Omental fat pad (tissue), 4 donors: ENCODE measurements around the gene PTPRG. TPM values are rescaled to one million over a fixed set of nuclear protein-coding genes. Genes with fewer than 3 reads are reported as not detected.

Experiments
- ATAC-seq: fragments of 150-250 bp; one replicate; pipeline ENCODE4 v1.9.1; 2016; ENCODE audit warnings: mild to moderate bottlenecking, moderate library complexity; ENCODE audit not compliant: low FRiP score
- DNase-seq: peaks from one replicate; pipeline ENCODE4 v3.0.0-alpha.2; 2019; ENCODE audit warnings: low spot score
- total RNA-seq, 4 donors: library from RNA; depleted of rRNA; stranded (reverse); fragments of >200 nt; gene quantifications; one replicate each; pipeline ENCODE4 v1.1.0, GENCODE V29; 2016
- TF ChIP-seq, protein P1 (sequence below), 3 donors: fragments of 450-650 bp; IDR thresholded peaks; one replicate each; pipeline ENCODE4 v1.5.1; 2016 to 2017; ENCODE audit warnings: antibody characterized with exemption in 3 of 3, mild to moderate bottlenecking in 3 of 3, moderate library complexity in 2 of 3

PTPRG gene
- total RNA-seq, 4 donors from 2014 or later, result 90.0 to 172 (median 104) TPM

- ATAC-seq (no peak), DNase-seq (no peak)
- TF ChIP-seq, protein P1, sequence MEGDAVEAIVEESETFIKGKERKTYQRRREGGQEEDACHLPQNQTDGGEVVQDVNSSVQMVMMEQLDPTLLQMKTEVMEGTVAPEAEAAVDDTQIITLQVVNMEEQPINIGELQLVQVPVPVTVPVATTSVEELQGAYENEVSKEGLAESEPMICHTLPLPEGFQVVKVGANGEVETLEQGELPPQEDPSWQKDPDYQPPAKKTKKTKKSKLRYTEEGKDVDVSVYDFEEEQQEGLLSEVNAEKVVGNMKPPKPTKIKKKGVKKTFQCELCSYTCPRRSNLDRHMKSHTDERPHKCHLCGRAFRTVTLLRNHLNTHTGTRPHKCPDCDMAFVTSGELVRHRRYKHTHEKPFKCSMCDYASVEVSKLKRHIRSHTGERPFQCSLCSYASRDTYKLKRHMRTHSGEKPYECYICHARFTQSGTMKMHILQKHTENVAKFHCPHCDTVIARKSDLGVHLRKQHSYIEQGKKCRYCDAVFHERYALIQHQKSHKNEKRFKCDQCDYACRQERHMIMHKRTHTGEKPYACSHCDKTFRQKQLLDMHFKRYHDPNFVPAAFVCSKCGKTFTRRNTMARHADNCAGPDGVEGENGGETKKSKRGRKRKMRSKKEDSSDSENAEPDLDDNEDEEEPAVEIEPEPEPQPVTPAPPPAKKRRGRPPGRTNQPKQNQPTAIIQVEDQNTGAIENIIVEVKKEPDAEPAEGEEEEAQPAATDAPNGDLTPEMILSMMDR (IDR thresholded peaks at IDR 0.05), result no peak
Observed at GRCh38 chr3:61908382-61908781, 347.0 kb downstream of the PTPRG start.

- no peak for ATAC-seq
- TF ChIP-seq, protein P1 (IDR thresholded peaks at IDR 0.05), result no peak
- DNase-seq, result no peak
Observed at GRCh38 chr3:61910732-61911131, 349.4 kb downstream of the PTPRG start.

GRCh38 chr3:61912158-61912557 is 350.8 kb downstream of the PTPRG start:
- TF ChIP-seq, protein P1 (IDR thresholded peaks at IDR 0.05), result no peak

GRCh38 chr3:61913701-61914100 is 352.3 kb downstream of the PTPRG start:
- ATAC-seq (no peak), DNase-seq (no peak)
- TF ChIP-seq, protein P1 (IDR thresholded peaks at IDR 0.05), result no peak

More at GRCh38 chr3:61912158-61912557, 350.8 kb downstream of the PTPRG start:
- ATAC-seq (no peak), DNase-seq (no peak)

DNA sequence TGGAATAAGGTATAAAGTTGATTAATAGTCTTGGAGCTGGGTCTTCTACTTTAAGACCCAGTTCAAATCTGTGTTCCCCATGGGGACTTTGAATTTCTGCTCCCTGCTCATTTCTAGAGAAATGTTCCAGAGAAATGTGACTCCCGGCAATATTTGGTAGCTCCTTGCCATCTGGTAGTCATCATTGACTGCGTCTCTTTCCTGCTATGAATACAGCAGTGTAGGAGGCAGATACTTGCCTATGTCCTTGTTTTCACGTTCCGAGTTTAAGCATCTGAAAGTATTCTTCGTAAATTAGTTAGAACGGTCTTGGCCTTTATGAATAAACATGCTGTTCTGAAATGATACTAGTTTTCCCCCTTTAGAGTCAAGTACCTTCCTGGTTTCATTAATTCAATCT is 352.9 kb downstream of the PTPRG start:
- ATAC-seq (no peak), DNase-seq (no peak)
- TF ChIP-seq, protein P1 (IDR thresholded peaks at IDR 0.05), result no peak

- no peak for DNase-seq
- TF ChIP-seq, protein P1 (IDR thresholded peaks at IDR 0.05), result no peak
- ATAC-seq, result no peak
Observed at GRCh38 chr3:61915296-61915695, 353.9 kb downstream of the PTPRG start.

DNA sequence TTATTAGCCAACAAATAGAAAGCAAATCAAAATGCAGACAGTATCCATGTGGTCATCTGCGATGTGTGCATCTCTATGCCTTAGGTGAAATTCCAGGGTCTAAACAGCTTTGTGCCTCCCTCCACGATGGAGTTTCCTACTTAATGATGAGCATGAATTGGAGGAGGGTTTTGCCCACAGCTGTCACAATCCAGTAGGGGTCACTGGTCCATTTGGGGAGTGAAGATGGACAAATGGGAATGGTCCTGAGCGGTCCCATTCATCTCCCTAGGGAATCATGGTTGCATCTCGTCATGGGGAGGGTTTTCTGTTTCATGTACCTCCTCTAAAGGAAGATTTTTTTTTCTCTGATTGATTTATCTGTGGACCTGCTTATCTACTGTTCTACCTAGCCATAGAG is 358.0 kb downstream of the PTPRG start:
- no peak for DNase-seq
- ATAC-seq, result no peak
- TF ChIP-seq, protein P1 (IDR thresholded peaks at IDR 0.05), result no peak
